Esophagus (tissue), 2 donors: ENCODE measurements around the gene PFKP. TPM values are rescaled to one million over a fixed set of nuclear protein-coding genes. Genes with fewer than 3 reads are reported as not detected.

ENCODE experiments used
- H3K27ac ChIP-seq, 2 donors: one replicate each; pipeline ENCODE4 v1.5.1; 2013; ENCODE audit warnings: low read depth in 2 of 2, mild to moderate bottlenecking in 2 of 2, inconsistent platforms in 1 of 2, low read length in 1 of 2, moderate library complexity in 1 of 2
- H3K27me3 ChIP-seq, 2 donors: one replicate each; pipeline ENCODE4 v1.6.1; 2013; ENCODE audit warnings: low read length in 2 of 2, control low read depth in 1 of 2, mild to moderate bottlenecking in 1 of 2; ENCODE audit not compliant: insufficient read depth in 2 of 2, control insufficient read depth in 1 of 2
- H3K36me3 ChIP-seq, 2 donors: one replicate each; pipeline ENCODE4 v1.6.1; 2013; ENCODE audit warnings: low read length in 1 of 2; ENCODE audit not compliant: control insufficient read depth in 2 of 2, insufficient read depth in 2 of 2
- H3K4me1 ChIP-seq, 2 donors: one replicate each; pipeline ENCODE4 v1.6.1; 2013; ENCODE audit warnings: low read length in 1 of 2; ENCODE audit not compliant: control insufficient read depth in 2 of 2, insufficient read depth in 2 of 2
- H3K4me3 ChIP-seq, 2 donors: one replicate each; pipeline ENCODE4 v1.5.1; 2013; ENCODE audit warnings: low read length in 2 of 2, mild to moderate bottlenecking in 2 of 2, low read depth in 1 of 2, moderate library complexity in 1 of 2
- H3K9me3 ChIP-seq, 2 donors: one replicate each; pipeline ENCODE4 v1.6.1; 2013; ENCODE audit warnings: mild to moderate bottlenecking in 2 of 2, low read depth in 1 of 2, low read length in 1 of 2, moderate library complexity in 1 of 2; ENCODE audit not compliant: control insufficient read depth in 2 of 2, insufficient read depth in 1 of 2
- WGBS, 2 donors: extraction: QIAGEN DNeasy Blood & Tissue Kit; methylation state at CpG; one replicate each; pipeline ENCODE4 v1.1.7; 2013; 5-methylcytosine and 5-hydroxymethylcytosine counted together
- polyA plus RNA-seq, 2 donors: library from polyadenylated mRNA; stranded (reverse); fragments of 200-250 nt; gene quantifications; one replicate each; pipeline ENCODE4 v1.2.3, GENCODE V29; 2013
- donor health status: healthy with polysubstance abuse.
- donor health status: Bipolar disorder and iron deficiency.

PFKP gene
- 10 to 100 TPM; 43.9 to 66.9 TPM for polyA plus RNA-seq

DNA sequence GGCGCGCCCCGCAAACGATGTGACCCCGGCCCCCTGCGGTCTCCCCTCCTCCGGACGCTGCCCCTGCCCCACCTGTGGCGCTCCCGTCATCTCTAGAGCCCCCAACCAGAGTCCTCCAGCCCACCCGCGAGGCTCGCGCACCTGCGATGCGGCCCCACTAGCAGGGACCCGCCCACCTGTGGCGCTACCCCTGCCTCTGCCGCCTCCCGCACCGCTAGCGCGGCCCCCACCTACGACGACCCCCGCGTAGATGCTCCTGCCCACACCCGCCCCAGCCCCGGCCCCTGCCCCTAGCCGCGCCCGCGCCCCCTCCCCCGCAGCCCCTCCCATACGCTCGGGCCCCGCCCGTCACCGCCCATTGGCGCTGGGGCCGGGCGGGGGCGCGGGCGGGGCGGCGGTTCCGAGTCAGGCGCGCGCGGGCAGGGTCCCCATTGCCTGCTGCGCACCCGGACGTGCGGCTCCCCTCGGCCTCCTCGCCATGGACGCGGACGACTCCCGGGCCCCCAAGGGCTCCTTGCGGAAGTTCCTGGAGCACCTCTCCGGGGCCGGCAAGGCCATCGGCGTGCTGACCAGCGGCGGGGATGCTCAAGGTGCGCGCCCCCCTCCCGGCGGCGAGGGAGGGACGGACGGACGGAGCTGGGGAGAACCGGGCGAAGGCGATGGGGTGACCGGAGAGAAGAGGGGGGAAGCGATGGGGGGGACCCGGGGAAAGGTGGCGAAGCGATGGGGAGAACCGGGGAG is at the start of gene PFKP:
Gene PFKP, plus strand, starts transcription at position 431 of the 741 bp plus-strand sequence. Its CDS starts 48 bp downstream, at position 479.
- Histone ChIP-seq H3K9me3 (no peaks in the 10 kb centered on the region), H3K4me3 (peak within 1 kb of the TSS; percentile 80 to 93), H3K36me3 (peaks cover 0 to 2% of the 10 kb centered on the region in 2 donors), H3K27me3 (no peaks in the 10 kb centered on the region), H3K27ac (peak within 1 kb of the TSS; percentile 69 to 72), H3K4me1 (peaks cover 5 to 7% of the 10 kb centered on the region in 2 donors)
- WGBS, 2 donors, result 1% methylated on average over 59 to 86 of the region's 86 CpGs

DNA sequence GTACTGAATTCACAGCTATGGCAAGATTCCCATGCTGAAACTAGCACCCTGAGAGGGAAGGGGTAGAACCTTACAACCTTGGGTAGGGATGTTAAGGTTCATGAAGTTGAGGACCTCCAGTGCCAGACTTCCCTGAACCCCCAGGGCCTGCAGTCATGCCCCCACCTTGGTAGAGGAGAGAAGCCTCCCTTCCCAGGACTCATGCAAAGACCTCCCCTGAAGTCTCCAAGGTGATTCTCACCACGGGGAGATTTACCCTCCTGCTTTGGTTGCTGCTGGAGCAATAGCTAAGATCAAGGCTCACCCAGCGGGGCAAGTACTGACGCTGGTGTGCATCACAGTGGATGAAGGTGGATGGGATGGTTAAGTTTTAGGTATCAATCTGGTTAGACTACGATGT is 49.1 kb upstream of the PFKP start:
- no peaks in the 10 kb centered on the region for H3K36me3 ChIP-seq
- no peaks in the 10 kb centered on the region for H3K9me3 ChIP-seq
- 77 to 79% methylated on average over 4 of the region's 4 CpGs for WGBS, 2 donors
- no peak overlapping the region for H3K27ac ChIP-seq
- no peaks in the 10 kb centered on the region for H3K4me1 ChIP-seq
- no peaks in the 10 kb centered on the region for H3K27me3 ChIP-seq
- H3K4me3 ChIP-seq, result no peak overlapping the region

DNA sequence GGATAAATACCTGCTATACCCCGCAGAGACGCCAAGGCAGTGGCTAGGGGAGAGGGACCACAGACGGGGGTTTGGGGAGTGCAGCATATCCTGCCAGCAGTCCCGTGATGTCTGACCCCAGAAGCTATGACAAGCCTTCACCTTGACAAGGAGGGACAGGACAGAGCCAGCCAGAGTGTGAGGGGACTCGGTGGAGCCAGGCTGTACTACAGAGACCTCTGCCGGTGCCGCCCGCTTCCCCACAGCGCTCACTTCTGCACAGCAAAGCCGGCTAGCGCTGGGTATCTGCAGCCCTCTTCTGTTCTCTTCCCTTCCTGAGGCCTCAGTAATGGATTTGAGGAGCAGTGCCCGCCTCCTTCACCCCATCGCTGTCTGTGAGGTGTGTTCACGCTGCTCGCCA is 47.0 kb upstream of the PFKP start:
- H3K4me3 ChIP-seq, result no peak overlapping the region
- H3K36me3 ChIP-seq, result no peaks in the 10 kb centered on the region
- H3K4me1 ChIP-seq, result no peaks in the 10 kb centered on the region
- H3K27me3 ChIP-seq, result no peaks in the 10 kb centered on the region
- 90% methylated on average over 15 of the region's 15 CpGs for WGBS, 2 donors
- H3K9me3 ChIP-seq, result no peaks in the 10 kb centered on the region
- no peak overlapping the region for H3K27ac ChIP-seq

DNA sequence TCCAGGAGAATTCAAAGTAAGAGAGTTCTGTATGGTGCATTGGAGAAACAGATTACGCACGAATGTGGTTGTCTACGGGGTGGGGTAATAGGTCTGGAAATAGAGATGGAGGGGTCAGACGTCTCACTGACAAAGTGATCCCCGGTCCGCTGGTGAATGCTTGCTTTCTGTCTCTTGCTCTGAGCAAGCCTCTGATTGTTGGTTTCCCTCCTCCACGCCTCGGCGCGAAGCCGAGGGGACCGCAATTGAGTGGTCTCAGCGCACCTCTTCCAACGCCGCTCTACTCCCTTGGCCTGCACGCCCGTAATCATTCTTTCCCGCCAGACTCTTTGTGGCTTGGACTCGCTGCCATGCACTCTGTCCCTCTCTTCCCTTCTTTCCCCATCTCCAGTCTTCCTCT is 46.5 kb upstream of the PFKP start:
- no peak overlapping the region for H3K27ac ChIP-seq
- no peaks in the 10 kb centered on the region for H3K36me3 ChIP-seq
- no peaks in the 10 kb centered on the region for H3K4me1 ChIP-seq
- no peaks in the 10 kb centered on the region for H3K9me3 ChIP-seq
- no peak overlapping the region for H3K4me3 ChIP-seq
- 90 to 94% methylated on average over 19 of the region's 19 CpGs for WGBS, 2 donors
- H3K27me3 ChIP-seq, result no peaks in the 10 kb centered on the region

DNA sequence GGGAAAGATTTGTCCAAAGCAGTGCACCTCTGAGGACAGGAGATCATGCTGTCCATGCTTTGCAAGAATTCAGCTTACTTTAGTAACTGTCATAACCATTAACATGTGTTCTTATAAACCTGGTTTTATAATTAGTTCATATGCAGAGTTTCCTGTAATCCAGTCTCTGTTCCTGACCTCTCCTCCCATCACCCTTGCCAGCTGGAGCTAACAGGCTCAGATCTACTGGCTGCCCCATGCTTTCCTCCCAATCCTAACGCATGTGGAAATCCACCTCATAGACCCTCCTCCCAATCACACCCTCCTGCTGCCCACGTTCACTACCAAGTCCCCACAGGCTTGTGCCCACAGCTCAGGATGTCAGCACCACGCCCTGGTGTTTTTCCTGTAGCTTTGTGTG is 45.3 kb upstream of the PFKP start:
- H3K27me3 ChIP-seq, result no peaks in the 10 kb centered on the region
- no peak overlapping the region for H3K4me3 ChIP-seq
- no peaks in the 10 kb centered on the region for H3K36me3 ChIP-seq
- H3K27ac ChIP-seq, result no peak overlapping the region
- 58 to 65% methylated on average over 3 of the region's 3 CpGs for WGBS, 2 donors
- H3K9me3 ChIP-seq, result no peaks in the 10 kb centered on the region
- H3K4me1 ChIP-seq, result no peaks in the 10 kb centered on the region

DNA sequence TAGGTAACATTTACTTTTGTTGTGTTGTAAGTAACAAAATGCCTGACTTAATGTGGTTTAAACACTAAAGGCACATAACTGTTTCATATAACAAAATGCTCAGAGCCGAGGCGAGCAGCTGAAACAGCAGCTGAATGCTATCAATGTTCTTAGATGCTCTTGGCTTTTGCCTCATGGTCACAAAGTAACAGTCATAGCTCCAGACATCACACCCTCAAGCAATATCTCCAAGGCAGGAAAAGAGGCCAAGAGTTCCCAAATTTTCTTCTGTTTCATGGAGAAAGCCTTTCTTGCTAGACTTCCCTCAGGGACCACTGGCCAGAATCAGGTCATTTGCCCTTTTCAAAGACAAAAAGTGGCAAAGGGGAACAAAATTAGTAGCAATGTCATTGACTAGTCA is 43.5 kb upstream of the PFKP start:
- Histone ChIP-seq H3K36me3 (no peaks in the 10 kb centered on the region), H3K27me3 (no peaks in the 10 kb centered on the region), H3K4me3 (no peak overlapping the region), H3K27ac (no peak overlapping the region), H3K4me1 (no peaks in the 10 kb centered on the region), H3K9me3 (no peaks in the 10 kb centered on the region)
- WGBS, 2 donors, result 85 to 93% methylated on average over 2 of the region's 2 CpGs

DNA sequence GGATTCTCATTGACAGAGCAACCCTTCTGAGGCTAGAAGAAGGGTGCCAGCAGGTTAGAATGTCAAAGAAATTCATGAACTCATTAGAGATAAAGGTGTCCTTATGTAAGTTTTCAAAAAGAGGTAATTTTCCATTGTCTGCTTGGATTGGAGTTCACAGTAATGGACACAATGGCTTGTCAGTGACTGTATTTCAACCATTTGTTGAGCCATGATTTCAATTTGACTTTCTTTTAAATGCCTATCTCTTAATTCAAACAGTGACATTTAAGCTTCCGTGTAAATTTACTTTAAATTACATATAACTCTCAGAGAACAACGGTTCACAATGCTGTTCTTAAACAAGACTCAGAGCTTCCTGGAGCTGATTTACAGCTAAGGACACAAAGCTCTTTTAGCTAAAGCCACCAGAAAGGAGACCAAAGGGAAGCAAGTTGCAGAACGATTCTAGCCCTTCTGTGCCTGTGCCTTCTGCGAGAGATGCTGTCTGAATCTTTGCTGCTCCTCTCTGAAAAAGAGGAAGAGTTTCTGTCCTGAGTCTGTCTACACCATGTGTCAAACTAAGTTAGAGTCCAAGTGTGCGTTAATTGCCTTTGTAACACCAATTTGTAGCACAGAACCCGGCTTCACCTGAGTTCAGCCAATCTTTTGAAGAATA is 42.2 kb upstream of the PFKP start:
- 61 to 64% methylated on average over 6 of the region's 6 CpGs for WGBS, 2 donors
- Histone ChIP-seq H3K27ac (no peak overlapping the region), H3K4me1 (no peaks in the 10 kb centered on the region)

DNA sequence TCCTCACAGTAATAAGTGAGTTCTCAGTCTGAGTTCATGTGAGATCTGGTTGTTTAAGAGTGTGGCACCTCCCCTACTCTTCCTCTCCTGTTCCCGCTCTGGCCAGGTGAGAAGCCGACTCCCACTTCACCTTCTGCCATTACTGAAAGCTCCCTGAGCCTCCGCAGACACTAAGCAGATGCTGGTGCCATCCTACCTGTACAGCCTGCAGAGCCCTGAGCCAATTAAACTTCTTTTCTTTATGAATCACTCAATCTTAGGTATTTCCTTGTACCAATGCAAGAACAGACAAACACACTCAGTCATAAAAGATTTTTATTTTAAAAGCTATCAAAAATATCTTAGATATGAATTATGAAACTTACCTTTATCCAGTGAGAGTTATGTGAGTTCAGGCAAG is 39.5 kb upstream of the PFKP start:
- no peaks in the 10 kb centered on the region for H3K27me3 ChIP-seq
- no peak overlapping the region for H3K4me3 ChIP-seq
- no peaks in the 10 kb centered on the region for H3K4me1 ChIP-seq
- no peaks in the 10 kb centered on the region for H3K9me3 ChIP-seq
- H3K27ac ChIP-seq, result no peak overlapping the region
- WGBS, 2 donors, result 61% methylated on average over 3 of the region's 3 CpGs
- H3K36me3 ChIP-seq, result no peaks in the 10 kb centered on the region

More for the DNA sequence above, 42.2 kb upstream of the PFKP start:
- H3K4me3 ChIP-seq, result no peak overlapping the region
- no peaks in the 10 kb centered on the region for H3K36me3 ChIP-seq
- H3K27me3 ChIP-seq, result no peaks in the 10 kb centered on the region
- no peaks in the 10 kb centered on the region for H3K9me3 ChIP-seq

DNA sequence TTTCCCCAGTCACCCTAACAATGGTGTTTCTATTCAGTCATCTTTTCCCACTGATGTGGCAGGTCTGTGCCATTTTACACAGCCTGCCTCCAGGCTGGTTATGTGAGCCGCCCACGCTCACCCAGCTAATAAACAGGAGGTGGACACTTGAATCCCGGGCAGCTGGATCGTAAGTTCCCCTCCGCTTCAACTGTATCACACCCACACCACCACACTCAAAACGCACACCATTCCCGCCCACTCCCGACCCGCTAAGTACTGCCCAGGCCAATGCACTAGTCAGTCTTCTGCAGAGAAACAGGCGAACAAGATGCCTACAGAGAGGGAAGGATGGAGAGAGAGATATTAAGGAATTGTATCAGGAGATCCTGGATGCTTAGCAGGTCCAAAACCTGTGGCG is 38.9 kb upstream of the PFKP start:
- WGBS, 2 donors, result 90% methylated on average over 11 of the region's 11 CpGs
- Histone ChIP-seq H3K36me3 (no peaks in the 10 kb centered on the region), H3K27ac (no peak overlapping the region), H3K27me3 (no peaks in the 10 kb centered on the region), H3K9me3 (no peaks in the 10 kb centered on the region), H3K4me1 (no peaks in the 10 kb centered on the region), H3K4me3 (no peak overlapping the region)

DNA sequence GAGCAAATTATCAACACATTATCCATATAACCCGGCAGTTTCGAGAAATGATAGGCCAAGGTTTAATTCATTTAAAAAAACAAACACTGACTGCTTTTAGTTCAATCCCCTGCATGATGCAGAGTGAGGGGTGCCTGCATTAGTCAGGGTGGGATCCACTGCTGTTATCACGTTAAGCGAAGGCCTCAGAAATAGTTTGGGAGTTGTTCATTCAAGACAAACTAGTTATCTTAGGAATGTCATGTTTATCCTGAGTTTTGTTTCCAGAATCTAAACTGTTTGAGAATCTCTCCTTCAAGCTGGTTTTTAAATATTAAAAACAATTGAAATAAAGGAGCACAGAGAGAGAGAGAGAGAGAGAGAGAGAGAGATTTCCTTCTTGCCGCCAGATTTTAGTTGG is 36.6 kb upstream of the PFKP start:
- no peaks in the 10 kb centered on the region for H3K9me3 ChIP-seq
- H3K27me3 ChIP-seq, result no peaks in the 10 kb centered on the region
- H3K4me1 ChIP-seq, result no peaks in the 10 kb centered on the region
- H3K4me3 ChIP-seq, result no peak overlapping the region
- H3K36me3 ChIP-seq, result no peaks in the 10 kb centered on the region
- WGBS, 2 donors, result 52 to 55% methylated on average over 5 of the region's 5 CpGs
- no peak overlapping the region for H3K27ac ChIP-seq
